ENCODE data around the gene CPLX1.

DNA sequence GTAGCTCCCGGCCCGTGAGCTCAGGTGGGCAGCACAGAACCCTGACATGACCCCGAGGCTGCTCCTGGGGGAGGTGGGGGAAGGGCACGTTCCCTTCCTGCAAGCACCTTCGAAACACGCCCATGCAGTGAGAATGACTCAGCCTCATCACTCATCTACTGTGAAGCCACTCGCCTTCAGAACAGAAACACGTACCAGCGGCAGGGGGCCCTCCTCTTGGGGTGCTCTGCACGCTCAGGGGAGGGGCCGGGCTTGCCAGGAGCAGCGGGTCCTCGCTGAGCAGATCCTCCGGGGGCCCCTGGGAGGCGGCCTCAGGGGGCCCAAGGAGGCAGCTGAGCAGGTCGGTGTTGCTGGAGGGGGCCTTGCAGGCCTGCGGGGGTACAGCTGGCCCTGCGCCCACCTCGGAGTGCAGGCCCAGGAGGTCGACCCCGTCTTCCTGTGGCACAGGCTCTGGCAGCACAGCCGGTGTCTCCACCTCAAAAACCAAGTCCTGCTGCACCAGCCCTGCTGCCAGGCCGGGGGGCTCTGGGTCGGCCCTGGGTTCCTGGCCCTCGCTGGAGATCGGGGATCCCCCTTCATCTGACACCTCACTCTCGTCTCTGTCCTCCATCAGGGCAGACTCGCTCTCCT is 40.9 kb upstream of the CPLX1 start:
- TF ChIP-seq CTCF (IDR thresholded peaks at IDR 0.05) (no peak), POLR2A (IDR thresholded peaks at IDR 0.05) (no peak), POLR2AphosphoS5 (IDR thresholded peaks at IDR 0.05) (no peak), EP300 (IDR thresholded peaks at IDR 0.05) (no peak)

Data from gastroesophageal sphincter (tissue), 3 donors.